ENCODE data around the gene FOXP1. TPM values are rescaled to one million over a fixed set of nuclear protein-coding genes. Genes with fewer than 3 reads are reported as not detected.

FOXP1 gene
- polyA plus RNA-seq, 4 donors: 4.9 to 66.5 (median 15.3) TPM

DNA sequence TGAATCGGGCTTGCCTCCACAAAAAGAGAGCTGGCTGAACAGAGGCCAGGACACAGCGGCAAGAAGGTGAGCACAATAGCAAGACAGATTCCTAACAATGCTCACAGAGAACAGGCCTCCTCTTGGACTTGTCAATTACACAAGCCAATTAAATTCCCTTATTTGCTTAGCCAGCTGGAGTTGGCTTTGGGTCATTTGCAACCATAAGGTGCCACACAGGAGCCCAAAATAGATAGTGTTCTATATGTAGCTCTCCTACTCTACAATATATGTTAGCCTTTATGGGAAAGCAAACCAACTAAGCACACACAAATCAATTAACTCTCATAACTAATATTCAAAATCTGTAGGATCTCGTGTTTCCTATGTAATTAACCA, 335.6 kb downstream of the FOXP1 start:
- no peak for DNase-seq

DNA sequence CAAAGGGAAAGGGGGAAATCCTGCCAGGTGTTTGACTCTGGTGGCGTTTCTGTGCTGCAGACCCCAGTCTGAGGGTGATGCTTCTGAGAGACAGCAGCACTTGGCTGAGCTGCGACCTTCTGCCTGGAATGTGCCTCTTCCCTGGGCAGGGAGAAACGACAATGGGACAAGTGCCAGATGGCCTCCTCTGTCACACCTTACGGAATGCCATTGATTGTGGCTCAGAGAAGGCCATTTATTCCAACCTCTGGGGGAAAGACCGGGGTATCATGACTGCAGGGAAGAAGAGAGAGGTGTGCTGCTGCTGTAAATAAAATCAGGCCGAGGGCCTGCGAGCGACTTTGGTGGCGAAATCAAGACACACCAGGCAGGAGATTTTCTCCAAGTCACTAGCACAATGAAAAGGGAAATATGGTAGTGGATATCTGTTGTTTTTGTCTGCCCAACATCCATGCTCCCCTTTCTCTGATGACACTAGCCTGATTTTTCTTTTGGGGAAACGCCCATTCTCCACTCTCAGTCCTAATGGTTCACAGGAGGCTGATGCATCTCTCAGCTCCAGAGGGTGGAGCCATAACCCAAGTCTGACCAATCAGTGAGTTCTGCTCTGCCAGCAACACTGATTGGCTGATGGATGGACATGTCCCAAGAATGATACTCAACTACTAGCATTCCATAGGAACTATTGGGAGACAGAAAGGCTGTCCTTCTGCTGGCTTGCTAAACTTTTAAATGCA, 336.1 kb downstream of the FOXP1 start:
- no peaks in the 10 kb centered on the region for H3K9me3 ChIP-seq (ENCODE audit: control insufficient read depth in 2 of 2, insufficient read depth in 1 of 2, low read depth in 1 of 2, low read length in 1 of 2)
- H3K4me1 ChIP-seq (ENCODE audit: control insufficient read depth in 3 of 3, insufficient read depth in 2 of 3, low read depth in 1 of 3, low read length in 2 of 3): peaks cover 2 to 27% (median 6%) of the 10 kb centered on the region in 3 donors
- FAIRE-seq (no peak), DNase-seq (peak; percentile 33 to 59)
- no peak overlapping the region for H3K4me3 ChIP-seq (ENCODE audit: low read depth in 1 of 3, low read length in 3 of 3)
- 65 to 81% (median 72%) methylated on average over 10 of the region's 10 CpGs for WGBS, 3 donors
- H3K27ac ChIP-seq (ENCODE audit: low read depth in 1 of 3, low read length in 2 of 3): peak overlapping the region in 1 of 3 donors; percentile 67
- no peaks in the 10 kb centered on the region for H3K27me3 ChIP-seq (ENCODE audit: control insufficient read depth in 3 of 3, insufficient read depth in 3 of 3, low read length in 3 of 3)
- H3K36me3 ChIP-seq (ENCODE audit: control insufficient read depth in 3 of 3, insufficient read depth in 2 of 3, low read depth in 1 of 3, low read length in 3 of 3): no peaks in the 10 kb centered on the region

More for the DNA sequence above, 335.6 kb downstream of the FOXP1 start:
- H3K9me3 ChIP-seq (ENCODE audit: control insufficient read depth in 2 of 2, insufficient read depth in 1 of 2, low read depth in 1 of 2, low read length in 1 of 2): no peaks in the 10 kb centered on the region
- 96 to 99% (median 96%) methylated on average over 3 of the region's 3 CpGs for WGBS, 3 donors
- no peak overlapping the region for H3K4me3 ChIP-seq (ENCODE audit: low read depth in 1 of 3, low read length in 3 of 3)
- no peaks in the 10 kb centered on the region for H3K27me3 ChIP-seq (ENCODE audit: control insufficient read depth in 3 of 3, insufficient read depth in 3 of 3, low read length in 3 of 3)
- H3K36me3 ChIP-seq (ENCODE audit: control insufficient read depth in 3 of 3, insufficient read depth in 2 of 3, low read depth in 1 of 3, low read length in 3 of 3): peaks cover 0 to 2% (median 0%) of the 10 kb centered on the region in 3 donors
- no peak for FAIRE-seq
- no peak overlapping the region for H3K27ac ChIP-seq (ENCODE audit: low read depth in 1 of 3, low read length in 2 of 3)
- peaks cover 2 to 33% (median 6%) of the 10 kb centered on the region in 3 donors for H3K4me1 ChIP-seq (ENCODE audit: control insufficient read depth in 3 of 3, insufficient read depth in 2 of 3, low read depth in 1 of 3, low read length in 2 of 3)

DNA sequence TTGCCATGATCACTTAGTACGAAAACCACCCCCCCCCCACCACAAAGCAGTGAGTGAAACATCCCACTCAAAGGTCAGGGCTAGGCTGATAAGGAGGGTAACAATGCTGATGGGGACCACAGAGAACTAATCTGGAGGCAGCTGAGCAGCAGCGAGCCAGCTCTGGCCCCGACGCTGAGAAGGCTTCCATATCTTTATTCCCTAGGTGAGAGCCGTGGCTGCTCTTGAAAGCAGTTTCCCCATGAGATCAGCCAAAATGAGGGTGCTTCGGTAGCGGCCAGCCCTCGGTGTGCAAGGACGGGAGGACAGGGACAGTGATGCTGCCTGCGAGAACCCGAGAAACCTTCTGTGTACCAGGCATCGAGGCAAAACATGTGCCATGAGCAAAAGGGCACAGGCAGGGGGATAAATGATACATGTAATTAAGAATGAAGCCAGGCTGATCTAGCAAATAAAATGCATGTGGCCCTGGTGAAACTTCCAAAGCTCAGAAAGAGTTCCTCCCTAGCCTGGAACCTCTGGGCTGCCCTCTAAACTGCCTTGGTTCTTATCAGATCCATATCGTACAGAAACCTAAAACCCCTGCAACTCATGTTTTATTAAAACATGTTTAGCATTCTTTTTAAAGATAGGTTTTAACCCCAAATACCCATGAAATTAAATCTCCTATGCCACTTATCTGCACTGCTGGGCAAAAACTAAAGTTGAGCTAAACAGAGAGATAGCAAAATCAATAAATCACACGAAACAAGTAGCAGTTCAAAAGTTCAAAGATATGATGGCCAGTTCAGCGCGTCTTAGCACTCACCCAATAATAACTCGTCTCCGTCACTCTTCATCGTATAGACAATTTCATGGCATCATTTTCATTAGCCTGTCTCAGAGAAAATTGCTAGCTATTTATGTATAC, 337.3 kb downstream of the FOXP1 start:
- H3K27me3 ChIP-seq (ENCODE audit: control insufficient read depth in 3 of 3, insufficient read depth in 3 of 3, low read length in 3 of 3): no peaks in the 10 kb centered on the region
- FAIRE-seq (no peak), DNase-seq (peak; percentile 48 to 71)
- no peak overlapping the region for H3K4me3 ChIP-seq (ENCODE audit: low read depth in 1 of 3, low read length in 3 of 3)
- no peaks in the 10 kb centered on the region for H3K9me3 ChIP-seq (ENCODE audit: control insufficient read depth in 2 of 2, insufficient read depth in 1 of 2, low read depth in 1 of 2, low read length in 1 of 2)
- no peaks in the 10 kb centered on the region for H3K36me3 ChIP-seq (ENCODE audit: control insufficient read depth in 3 of 3, insufficient read depth in 2 of 3, low read depth in 1 of 3, low read length in 3 of 3)
- peaks cover 2 to 28% (median 6%) of the 10 kb centered on the region in 3 donors for H3K4me1 ChIP-seq (ENCODE audit: control insufficient read depth in 3 of 3, insufficient read depth in 2 of 3, low read depth in 1 of 3, low read length in 2 of 3)
- peak overlapping the region; percentile 5 to 67 (median 6) for H3K27ac ChIP-seq (ENCODE audit: low read depth in 1 of 3, low read length in 2 of 3)
- WGBS, 3 donors: 21 to 55% (median 42%) methylated on average over 19 of the region's 19 CpGs

DNA sequence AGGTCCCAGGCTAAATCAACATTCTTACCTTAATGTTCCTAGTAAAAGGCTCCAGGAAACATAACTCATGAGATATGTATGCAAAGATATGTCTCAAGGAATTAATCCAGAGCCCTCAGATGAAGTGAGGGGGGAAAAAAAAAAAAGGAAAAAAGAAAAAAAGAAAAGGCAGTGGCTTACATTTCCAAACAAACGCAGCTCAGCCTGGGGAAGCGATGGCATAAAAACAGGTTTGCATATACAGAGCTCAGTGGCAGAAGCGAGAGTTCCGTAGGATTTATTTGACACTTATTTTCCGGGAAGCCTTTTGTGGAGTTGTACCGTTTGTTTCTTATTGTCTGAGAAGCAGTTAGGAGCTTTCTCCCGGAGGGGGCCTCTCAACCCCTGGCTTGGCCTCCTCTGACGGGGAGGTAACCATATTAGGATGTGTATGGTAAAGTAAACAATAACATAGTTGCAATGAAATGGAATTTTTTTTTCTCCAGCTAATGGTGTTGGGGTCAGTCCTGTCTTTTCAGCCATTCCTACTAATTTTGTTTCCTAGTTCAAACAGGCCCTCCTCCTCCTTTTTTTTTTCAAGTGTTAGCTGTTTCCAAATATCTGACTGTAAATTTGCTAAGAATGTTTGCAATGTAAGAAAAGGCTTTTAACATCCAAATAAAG, 338.6 kb downstream of the FOXP1 start:
- Histone ChIP-seq H3K36me3 (ENCODE audit: control insufficient read depth in 3 of 3, insufficient read depth in 2 of 3, low read depth in 1 of 3, low read length in 3 of 3) (peaks cover 0 to 3% (median 0%) of the 10 kb centered on the region in 3 donors), H3K4me1 (ENCODE audit: control insufficient read depth in 3 of 3, insufficient read depth in 2 of 3, low read depth in 1 of 3, low read length in 2 of 3) (peaks cover 2 to 28% (median 6%) of the 10 kb centered on the region in 3 donors), H3K27me3 (ENCODE audit: control insufficient read depth in 3 of 3, insufficient read depth in 3 of 3, low read length in 3 of 3) (no peaks in the 10 kb centered on the region), H3K9me3 (ENCODE audit: control insufficient read depth in 2 of 2, insufficient read depth in 1 of 2, low read depth in 1 of 2, low read length in 1 of 2) (no peaks in the 10 kb centered on the region), H3K4me3 (ENCODE audit: low read depth in 1 of 3, low read length in 3 of 3) (peak overlapping the region in 1 of 3 donors; percentile 9), H3K27ac (ENCODE audit: low read depth in 1 of 3, low read length in 2 of 3) (peak overlapping the region in 2 of 3 donors; percentile 51 to 55)
- 37 to 46% (median 41%) methylated on average over 8 of the region's 8 CpGs for WGBS, 3 donors
- FAIRE-seq (no peak), DNase-seq (peak in 1 of 2 donors; percentile 51)

DNA sequence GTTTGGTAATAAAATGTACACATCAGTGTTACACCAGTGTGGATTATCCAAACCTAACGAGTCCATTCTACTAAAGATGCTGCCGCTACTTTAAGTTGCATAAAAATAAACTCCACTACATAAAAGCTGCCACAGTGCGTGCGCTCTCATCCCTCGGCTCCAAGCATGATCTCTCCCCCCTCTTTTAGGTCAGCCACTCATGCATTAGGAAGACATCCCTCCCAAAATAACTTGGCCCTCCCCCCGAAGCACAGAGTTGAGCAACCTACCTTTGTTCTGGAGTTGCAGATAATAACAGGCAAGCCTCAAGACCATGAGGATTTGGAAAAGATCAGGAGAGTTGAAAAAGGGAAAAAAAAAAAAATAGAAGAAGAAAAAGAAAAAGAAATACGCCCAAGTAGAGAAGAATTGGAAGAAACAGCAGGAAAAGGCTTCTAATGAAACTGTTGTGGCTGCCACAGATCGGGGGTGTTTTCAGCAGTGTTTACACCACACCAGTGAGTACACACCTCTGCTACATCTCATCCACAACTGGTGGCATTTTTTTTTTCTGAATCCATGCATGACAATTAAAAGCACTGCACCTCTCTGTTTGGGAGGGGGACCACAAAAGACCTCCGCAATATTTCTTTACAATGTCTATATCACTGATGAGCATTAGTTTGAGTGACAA, 339.2 kb downstream of the FOXP1 start:
- H3K27ac ChIP-seq (ENCODE audit: low read depth in 1 of 3, low read length in 2 of 3): peak overlapping the region in 2 of 3 donors; percentile 51 to 55
- FAIRE-seq: no peak
- no peaks in the 10 kb centered on the region for H3K27me3 ChIP-seq (ENCODE audit: control insufficient read depth in 3 of 3, insufficient read depth in 3 of 3, low read length in 3 of 3)
- peaks cover 2 to 28% (median 6%) of the 10 kb centered on the region in 3 donors for H3K4me1 ChIP-seq (ENCODE audit: control insufficient read depth in 3 of 3, insufficient read depth in 2 of 3, low read depth in 1 of 3, low read length in 2 of 3)
- 59 to 81% (median 76%) methylated on average over 9 of the region's 9 CpGs for WGBS, 3 donors
- no peaks in the 10 kb centered on the region for H3K9me3 ChIP-seq (ENCODE audit: control insufficient read depth in 2 of 2, insufficient read depth in 1 of 2, low read depth in 1 of 2, low read length in 1 of 2)
- peak overlapping the region in 1 of 3 donors; percentile 9 for H3K4me3 ChIP-seq (ENCODE audit: low read depth in 1 of 3, low read length in 3 of 3)
- DNase-seq: no peak
- peaks cover 0 to 3% (median 0%) of the 10 kb centered on the region in 3 donors for H3K36me3 ChIP-seq (ENCODE audit: control insufficient read depth in 3 of 3, insufficient read depth in 2 of 3, low read depth in 1 of 3, low read length in 3 of 3)

DNA sequence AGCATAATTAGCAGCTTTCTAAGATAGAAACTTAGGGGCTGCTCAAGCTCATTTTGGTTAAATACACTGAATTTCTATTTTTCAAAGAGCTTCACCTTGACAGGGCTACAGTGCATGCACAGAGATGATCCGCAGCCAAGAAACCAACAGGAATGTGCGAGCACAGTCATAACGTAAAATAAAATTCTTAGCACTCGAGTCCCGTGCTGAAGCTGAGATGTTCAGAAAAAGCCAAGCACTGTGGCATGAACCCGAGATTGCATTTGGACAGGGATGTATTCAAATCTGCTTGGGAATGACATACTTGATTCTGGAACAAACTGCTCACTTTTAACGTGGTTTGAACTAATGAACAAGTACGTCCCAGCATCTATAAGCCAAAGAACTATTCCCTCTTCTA, 340.3 kb downstream of the FOXP1 start:
- FAIRE-seq (no peak), DNase-seq (no peak)
- Histone ChIP-seq H3K27me3 (ENCODE audit: control insufficient read depth in 3 of 3, insufficient read depth in 3 of 3, low read length in 3 of 3) (no peaks in the 10 kb centered on the region), H3K36me3 (ENCODE audit: control insufficient read depth in 3 of 3, insufficient read depth in 2 of 3, low read depth in 1 of 3, low read length in 3 of 3) (peaks cover 0 to 3% (median 0%) of the 10 kb centered on the region in 3 donors), H3K9me3 (ENCODE audit: control insufficient read depth in 2 of 2, insufficient read depth in 1 of 2, low read depth in 1 of 2, low read length in 1 of 2) (no peaks in the 10 kb centered on the region), H3K4me1 (ENCODE audit: control insufficient read depth in 3 of 3, insufficient read depth in 2 of 3, low read depth in 1 of 3, low read length in 2 of 3) (peaks cover 2 to 29% (median 6%) of the 10 kb centered on the region in 3 donors), H3K4me3 (ENCODE audit: low read depth in 1 of 3, low read length in 3 of 3) (no peak overlapping the region), H3K27ac (ENCODE audit: low read depth in 1 of 3, low read length in 2 of 3) (no peak overlapping the region)
- 81 to 94% (median 92%) methylated on average over 8 of the region's 8 CpGs for WGBS, 3 donors

DNA sequence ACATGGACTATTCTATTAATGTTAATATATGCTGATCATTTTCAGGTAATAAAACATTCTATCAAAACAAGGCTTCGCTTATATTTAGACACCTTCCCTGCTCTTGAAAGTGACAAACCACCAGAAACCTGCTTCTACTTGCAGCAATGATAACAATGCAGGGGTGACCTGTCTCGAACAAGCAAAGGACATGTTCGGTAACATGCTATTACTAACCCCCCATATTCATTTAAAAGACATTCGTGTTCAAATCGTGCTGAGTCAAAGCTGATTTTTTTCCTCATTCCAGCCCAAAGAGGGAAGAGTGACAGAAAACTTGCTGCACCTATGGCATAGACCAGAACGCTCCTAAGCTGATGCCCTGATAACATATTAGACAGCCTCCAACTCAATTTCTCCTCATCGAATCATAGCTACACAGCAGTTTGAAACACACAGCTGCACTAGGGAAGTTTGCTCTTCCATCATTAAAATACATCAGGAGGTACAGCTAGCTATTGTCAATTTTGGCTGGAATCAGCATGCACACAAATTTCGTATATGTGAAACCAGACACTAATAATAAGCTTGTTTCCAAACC, 341.5 kb downstream of the FOXP1 start:
- H3K9me3 ChIP-seq (ENCODE audit: control insufficient read depth in 2 of 2, insufficient read depth in 1 of 2, low read depth in 1 of 2, low read length in 1 of 2): no peaks in the 10 kb centered on the region
- H3K27me3 ChIP-seq (ENCODE audit: control insufficient read depth in 3 of 3, insufficient read depth in 3 of 3, low read length in 3 of 3): no peaks in the 10 kb centered on the region
- H3K4me1 ChIP-seq (ENCODE audit: control insufficient read depth in 3 of 3, insufficient read depth in 2 of 3, low read depth in 1 of 3, low read length in 2 of 3): peaks cover 2 to 34% (median 6%) of the 10 kb centered on the region in 3 donors
- DNase-seq (no peak), FAIRE-seq (no peak)
- H3K4me3 ChIP-seq (ENCODE audit: low read depth in 1 of 3, low read length in 3 of 3): no peak overlapping the region
- H3K27ac ChIP-seq (ENCODE audit: low read depth in 1 of 3, low read length in 2 of 3): peak overlapping the region in 1 of 3 donors; percentile 28
- WGBS, 3 donors: 84 to 89% (median 89%) methylated on average over 8 of the region's 8 CpGs
- H3K36me3 ChIP-seq (ENCODE audit: control insufficient read depth in 3 of 3, insufficient read depth in 2 of 3, low read depth in 1 of 3, low read length in 3 of 3): peaks cover 0 to 3% (median 0%) of the 10 kb centered on the region in 3 donors

Measured in small intestine (tissue), 7 donors.